Effector memory CD4-positive, alpha-beta T cell (primary cell): ENCODE data around the gene HOMER3.

Experiments used
- DNase-seq, 3 donors: peaks; one replicate each; pipeline ENCODE4 v3.0.0-alpha.2; 2020
- H3K27ac ChIP-seq: 2 replicates; pipeline ENCODE4 v1.7.0; 2013; ENCODE audit warnings: mild to moderate bottlenecking, low read length, moderate library complexity; ENCODE audit not compliant: insufficient read depth, poor library complexity, severe bottlenecking
- H3K27me3 ChIP-seq: replicated peaks from 2 replicates; pipeline ENCODE4 v1.7.0; 2013; ENCODE audit warnings: mild to moderate bottlenecking, low read length; ENCODE audit not compliant: insufficient read depth, control insufficient read depth, poor library complexity, severe bottlenecking
- H3K36me3 ChIP-seq: 2 replicates; pipeline ENCODE4 v1.7.0; 2013; ENCODE audit warnings: mild to moderate bottlenecking, low read length, moderate library complexity; ENCODE audit not compliant: control insufficient read depth, insufficient read depth
- H3K4me1 ChIP-seq: 2 replicates; pipeline ENCODE4 v1.7.0; 2013; ENCODE audit warnings: low read length, mild to moderate bottlenecking; ENCODE audit not compliant: control insufficient read depth, insufficient read depth, poor library complexity, severe bottlenecking
- H3K4me3 ChIP-seq: 2 replicates; pipeline ENCODE4 v1.7.0; 2013; ENCODE audit warnings: low read length, low read depth, mild to moderate bottlenecking; ENCODE audit not compliant: insufficient read depth, poor library complexity, severe bottlenecking
- H3K9me3 ChIP-seq: 2 replicates; pipeline ENCODE4 v1.7.0; 2013; ENCODE audit warnings: mild to moderate bottlenecking, low read length, moderate library complexity; ENCODE audit not compliant: control insufficient read depth
- total RNA-seq, 3 donors: gene quantifications; one replicate each; lab custom pipeline; 2026; lab: John Stamatoyannopoulos, UW

Gene HOMER3
- total RNA-seq, result 1.2 to 1.7 (median 1.7) reads per million in 3 donors

DNA sequence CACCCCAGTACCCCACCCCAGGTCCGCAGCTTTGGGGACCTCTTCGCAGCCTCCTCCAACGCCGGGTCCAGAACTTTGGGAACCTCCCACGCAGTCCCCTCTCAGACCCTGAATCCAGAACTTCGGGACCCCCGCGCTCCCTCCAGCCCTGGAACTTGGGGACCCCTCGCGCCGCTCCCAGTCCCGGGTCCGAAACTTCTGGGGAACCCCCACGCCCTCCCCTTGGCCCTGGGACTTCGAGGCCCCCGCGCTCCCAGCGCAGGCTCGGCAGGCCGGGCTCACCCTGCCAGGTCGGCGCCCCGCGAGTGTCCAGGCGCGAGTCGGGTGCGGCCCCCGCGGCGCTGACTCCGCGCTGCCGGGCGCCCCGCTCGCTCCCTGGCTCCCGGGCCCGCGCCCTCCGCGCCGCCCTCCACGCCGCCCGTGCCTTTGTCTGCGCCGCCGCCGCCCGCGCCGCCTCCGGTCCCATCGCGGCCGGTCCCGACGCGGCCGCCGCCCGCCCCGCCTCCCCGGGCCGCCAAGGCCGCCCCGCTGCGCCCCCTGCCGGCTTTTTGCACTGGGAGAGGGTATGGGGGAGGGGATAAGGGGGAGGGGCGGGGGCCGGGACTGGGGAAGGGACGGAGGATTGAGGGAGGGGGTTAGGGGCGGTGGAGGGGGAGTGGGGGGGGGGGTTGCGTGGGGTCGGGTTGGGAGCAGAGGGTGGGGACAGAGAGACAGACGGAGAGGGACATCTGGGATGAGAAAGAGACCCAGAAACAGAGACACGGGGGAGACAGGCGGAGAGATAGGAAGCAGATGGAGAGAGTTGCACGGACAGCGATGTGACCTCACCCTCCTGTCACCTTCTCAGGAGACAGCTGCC is at the start of gene HOMER3:
Gene HOMER3 (minus strand): TSS at position 449 of the 859 bp plus-strand sequence. CDS start 2,235 bp downstream, outside the sequence.
- Histone ChIP-seq H3K27me3 (peaks cover 9% of the 10 kb centered on the region), H3K4me1 (peaks cover 11% of the 10 kb centered on the region), H3K27ac (no peak within 1 kb of the TSS), H3K9me3 (no peaks in the 10 kb centered on the region), H3K36me3 (no peaks in the 10 kb centered on the region), H3K4me3 (peak within 1 kb of the TSS; percentile 49)
- DNase-seq, result peak; percentile 44 to 64 (median 52)

DNA sequence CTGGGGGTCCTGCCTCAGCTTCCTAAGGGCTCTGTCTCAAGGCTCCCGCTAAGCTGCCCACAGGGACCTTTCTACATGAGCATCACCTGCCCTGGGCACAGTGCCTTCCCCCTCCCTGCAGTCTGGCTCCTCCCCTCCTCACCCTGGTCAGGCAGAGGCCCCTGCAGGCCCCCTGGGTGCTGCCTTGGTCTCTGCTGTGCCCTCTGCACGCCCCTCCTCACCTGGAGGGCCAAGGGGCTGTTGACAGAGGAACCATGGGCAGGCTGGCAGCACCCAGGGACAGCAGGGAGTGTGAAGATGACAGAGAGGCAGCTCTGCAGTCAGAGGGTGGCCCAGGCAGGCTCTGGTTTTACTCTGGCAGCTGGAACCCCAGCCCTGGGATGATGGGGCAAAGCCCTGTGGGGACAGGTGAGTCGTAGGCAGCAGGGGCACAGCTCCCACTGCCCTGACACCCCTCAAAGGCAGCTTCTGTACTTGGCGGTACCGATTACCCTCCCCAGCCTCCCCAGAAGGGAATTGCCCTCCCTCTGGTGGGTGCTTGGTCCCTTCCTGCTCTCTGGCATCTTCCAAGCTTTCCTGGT is 49.2 kb upstream of the HOMER3 start:
- no peak overlapping the region for H3K4me3 ChIP-seq
- no peaks in the 10 kb centered on the region for H3K4me1 ChIP-seq
- H3K27me3 ChIP-seq, result no peaks in the 10 kb centered on the region
- no peaks in the 10 kb centered on the region for H3K9me3 ChIP-seq
- H3K27ac ChIP-seq, result no peak overlapping the region
- DNase-seq, result no peak
- H3K36me3 ChIP-seq, result peaks cover 27% of the 10 kb centered on the region

DNA sequence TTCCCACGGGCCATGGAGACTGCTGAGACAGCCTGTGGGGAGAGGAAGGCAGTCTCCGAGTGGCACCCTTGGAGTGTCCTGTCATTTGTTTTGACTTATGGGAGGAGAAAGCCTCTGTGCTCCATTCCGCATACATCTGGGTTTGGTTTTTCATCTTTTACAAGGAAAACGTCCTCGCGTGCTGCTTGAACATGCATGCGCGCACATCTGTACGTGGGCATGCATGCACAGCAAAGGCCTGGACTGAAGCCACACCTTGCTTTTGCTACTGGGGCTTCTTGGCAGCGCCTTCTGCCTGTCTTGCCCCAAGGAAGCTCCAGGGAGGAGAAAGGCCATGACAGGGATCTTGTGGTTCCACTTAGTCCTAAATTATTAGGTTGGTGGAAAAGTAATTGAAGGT is 48.3 kb upstream of the HOMER3 start:
- H3K4me1 ChIP-seq, result no peaks in the 10 kb centered on the region
- H3K9me3 ChIP-seq, result no peaks in the 10 kb centered on the region
- H3K36me3 ChIP-seq, result peaks cover 19% of the 10 kb centered on the region
- H3K27ac ChIP-seq, result no peak overlapping the region
- DNase-seq, result no peak
- H3K4me3 ChIP-seq, result no peak overlapping the region
- H3K27me3 ChIP-seq, result no peaks in the 10 kb centered on the region

GRCh38 chr19:18987456-18987855 is 46.4 kb upstream of the HOMER3 start:
- H3K4me3 ChIP-seq, result no peak overlapping the region
- no peak for DNase-seq
- no peaks in the 10 kb centered on the region for H3K27me3 ChIP-seq
- peaks cover 3% of the 10 kb centered on the region for H3K36me3 ChIP-seq
- no peaks in the 10 kb centered on the region for H3K4me1 ChIP-seq
- H3K9me3 ChIP-seq, result no peaks in the 10 kb centered on the region
- no peak overlapping the region for H3K27ac ChIP-seq

DNA sequence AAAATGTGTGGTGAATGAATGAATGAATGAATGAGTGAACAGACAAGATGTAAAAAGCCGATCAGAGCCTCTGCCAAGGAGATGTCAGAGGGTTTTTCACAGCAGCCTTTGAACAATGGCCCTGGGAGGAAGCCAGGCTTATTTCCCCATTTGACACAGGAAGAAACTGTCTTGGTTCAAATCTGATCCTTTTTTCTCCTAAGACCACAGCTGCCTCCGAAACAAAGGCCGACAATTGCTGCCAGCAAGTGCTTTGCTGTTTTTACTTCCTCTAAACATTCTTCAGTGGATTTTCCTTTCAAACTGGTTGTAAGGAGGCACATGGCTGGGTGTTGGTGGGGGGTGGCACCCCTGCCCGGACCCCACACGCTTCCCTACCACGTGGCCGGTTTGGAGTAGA is 44.2 kb upstream of the HOMER3 start:
- Histone ChIP-seq H3K4me3 (no peak overlapping the region), H3K36me3 (no peaks in the 10 kb centered on the region), H3K27ac (no peak overlapping the region), H3K4me1 (no peaks in the 10 kb centered on the region), H3K27me3 (no peaks in the 10 kb centered on the region), H3K9me3 (no peaks in the 10 kb centered on the region)
- DNase-seq, result no peak

GRCh38 chr19:18984251-18984650 is 43.2 kb upstream of the HOMER3 start:
- Histone ChIP-seq H3K4me1 (no peaks in the 10 kb centered on the region), H3K4me3 (no peak overlapping the region), H3K27me3 (no peaks in the 10 kb centered on the region), H3K36me3 (no peaks in the 10 kb centered on the region), H3K9me3 (no peaks in the 10 kb centered on the region), H3K27ac (no peak overlapping the region)
- no peak for DNase-seq

GRCh38 chr19:18982669-18983068 is 41.7 kb upstream of the HOMER3 start:
- no peaks in the 10 kb centered on the region for H3K4me1 ChIP-seq
- H3K4me3 ChIP-seq, result no peak overlapping the region
- H3K9me3 ChIP-seq, result no peaks in the 10 kb centered on the region
- no peaks in the 10 kb centered on the region for H3K36me3 ChIP-seq
- H3K27ac ChIP-seq, result no peak overlapping the region
- no peaks in the 10 kb centered on the region for H3K27me3 ChIP-seq
- no peak for DNase-seq

GRCh38 chr19:18980432-18981020 is 39.5 kb upstream of the HOMER3 start:
- no peak for DNase-seq
- no peaks in the 10 kb centered on the region for H3K27me3 ChIP-seq

GRCh38 chr19:18978616-18979015 is 37.6 kb upstream of the HOMER3 start:
- Histone ChIP-seq H3K9me3 (no peaks in the 10 kb centered on the region), H3K4me3 (no peak overlapping the region), H3K4me1 (no peaks in the 10 kb centered on the region), H3K27me3 (no peaks in the 10 kb centered on the region), H3K36me3 (no peaks in the 10 kb centered on the region), H3K27ac (no peak overlapping the region)
- no peak for DNase-seq

More at GRCh38 chr19:18980432-18981020, 39.5 kb upstream of the HOMER3 start:
- H3K4me3 ChIP-seq, result no peak overlapping the region
- H3K4me1 ChIP-seq, result no peaks in the 10 kb centered on the region
- no peaks in the 10 kb centered on the region for H3K9me3 ChIP-seq
- no peaks in the 10 kb centered on the region for H3K36me3 ChIP-seq
- H3K27ac ChIP-seq, result no peak overlapping the region

- Histone ChIP-seq H3K4me1 (no peaks in the 10 kb centered on the region), H3K27me3 (no peaks in the 10 kb centered on the region), H3K36me3 (no peaks in the 10 kb centered on the region), H3K27ac (no peak overlapping the region), H3K4me3 (no peak overlapping the region), H3K9me3 (no peaks in the 10 kb centered on the region)
- DNase-seq, result no peak
Observed at GRCh38 chr19:18975869-18976268, 34.9 kb upstream of the HOMER3 start.
